OCI-LY7 (cell line): ENCODE measurements around the gene TRIML1. TPM values are rescaled to one million over a fixed set of nuclear protein-coding genes. Genes with fewer than 3 reads are reported as not detected.
"Not testable (repeated sequence)": the region's sequence is repeated elsewhere in the genome, so short reads cannot be mapped to it uniquely, and the experiment has no call there.

Experiments used
- BruUV-seq: library from RNA; stranded (reverse); fragments of 400-500 nt; replicated peaks from 2 replicates; lab custom pipeline; 2021; lab: Mats Ljungman, UMichigan
- CTCF ChIA-PET: fragments of 300-600 bp; sonication (Branson Sonifier 250); formaldehyde crosslinking; loops from one replicate; lab custom pipeline; 2022; ENCODE audit warnings: antibody characterized with exemption; ENCODE audit not compliant: unreplicated experiment; lab: Charles Lee
- POLR2A ChIA-PET: fragments of 300-600 bp; sonication (Branson Sonifier 250); formaldehyde crosslinking; loops from one replicate; lab custom pipeline; 2022; ENCODE audit warnings: antibody characterized with exemption; lab: Charles Lee
- DNase-seq: peaks from one replicate; pipeline ENCODE4 v3.0.0-alpha.2; 2015; ENCODE audit warnings: low spot score
- H2AFZ ChIP-seq: fragments of 200-600 bp; sonication (generic), shearing (Covaris generic); 2 replicates; pipeline ENCODE4 v1.6.1; 2014; ENCODE audit warnings: mild to moderate bottlenecking, antibody characterized with exemption, low read length, moderate library complexity
- H3K27ac ChIP-seq: fragments of 200-600 bp; sonication (generic); 2 replicates; pipeline ENCODE4 v1.5.1; 2014; ENCODE audit warnings: mixed run types, low read depth, mild to moderate bottlenecking, moderate library complexity, low read length, inconsistent platforms; ENCODE audit not compliant: poor library complexity, severe bottlenecking
- H3K36me3 ChIP-seq: fragments of 200-600 bp; sonication (generic); 2 replicates; pipeline ENCODE4 v1.6.1; 2014; ENCODE audit warnings: mild to moderate bottlenecking, antibody characterized with exemption, low read length, moderate library complexity, mixed read lengths; ENCODE audit not compliant: insufficient read depth
- H3K4me1 ChIP-seq: fragments of 200-600 bp; sonication (generic); 2 replicates; pipeline ENCODE4 v1.5.1; 2014; ENCODE audit warnings: mild to moderate bottlenecking, low read length; ENCODE audit not compliant: insufficient read depth, poor library complexity, severe bottlenecking
- H3K4me2 ChIP-seq: fragments of 200-600 bp; sonication (generic); 2 replicates; pipeline ENCODE4 v1.6.1; 2014; ENCODE audit warnings: mild to moderate bottlenecking, low read length
- H3K4me3 ChIP-seq: fragments of 200-600 bp; sonication (generic); 2 replicates; pipeline ENCODE4 v1.5.1; 2014; ENCODE audit warnings: mild to moderate bottlenecking, low read depth, low read length; ENCODE audit not compliant: poor library complexity, severe bottlenecking
- H3K79me2 ChIP-seq: fragments of 200-600 bp; sonication (generic); 2 replicates; pipeline ENCODE4 v1.6.1; 2016; ENCODE audit warnings: low read depth, mild to moderate bottlenecking, low read length, moderate library complexity, mixed read lengths; ENCODE audit not compliant: insufficient read depth
- H3K9me2 ChIP-seq: fragments of 200-600 bp; sonication (generic); 2 replicates; pipeline ENCODE4 v1.6.1; 2016; ENCODE audit warnings: mild to moderate bottlenecking, low read length, mixed read lengths; ENCODE audit not compliant: insufficient read depth
- H3K9me3 ChIP-seq: fragments of 200-600 bp; sonication (generic); 2 replicates; pipeline ENCODE4 v1.6.1; 2014; ENCODE audit warnings: mild to moderate bottlenecking, mixed run types, low read length, mixed read lengths
- H4K20me1 ChIP-seq: fragments of 200-600 bp; sonication (generic); 2 replicates; pipeline ENCODE4 v1.6.1; 2014; ENCODE audit warnings: mild to moderate bottlenecking, antibody characterized with exemption, low read length, moderate library complexity, mixed read lengths; ENCODE audit not compliant: insufficient read depth
- EZH2phosphoT487 ChIP-seq: fragments of 200-600 bp; sonication (generic); IDR thresholded peaks from 2 replicates; pipeline ENCODE4 v1.6.1; 2018; ENCODE audit warnings: low read depth, borderline replicate concordance, mild to moderate bottlenecking, mixed run types, antibody characterized with exemption, low read length, moderate library complexity, mixed read lengths
- intact Hi-C: fragments of 100-400 bp; cut with micrococcal nuclease; formaldehyde crosslinking; loops from one replicate; pipeline ENCODE4 v1.10.0; 2022; ENCODE audit not compliant: unreplicated experiment
- total RNA-seq, 2 experiments: library from RNA; depleted of rRNA in 1 of 2; stranded (reverse); fragments of >200 nt in 1 of 2; shearing (Covaris generic) in 1 of 2; gene quantifications; 2 replicates each; pipeline ENCODE4 v1.2.3, GENCODE V29; 2014 to 2022
- TF ChIP-seq, protein P1 (sequence below): fragments of 200-600 bp; sonication (generic); conservative IDR thresholded peaks from 2 replicates; pipeline ENCODE4 v1.5.1; 2014; ENCODE audit warnings: mild to moderate bottlenecking, antibody characterized with exemption, low read length, moderate library complexity, mixed read lengths

TRIML1 gene
- total RNA-seq, 2 experiments from 2014 or later, result not detected

DNA sequence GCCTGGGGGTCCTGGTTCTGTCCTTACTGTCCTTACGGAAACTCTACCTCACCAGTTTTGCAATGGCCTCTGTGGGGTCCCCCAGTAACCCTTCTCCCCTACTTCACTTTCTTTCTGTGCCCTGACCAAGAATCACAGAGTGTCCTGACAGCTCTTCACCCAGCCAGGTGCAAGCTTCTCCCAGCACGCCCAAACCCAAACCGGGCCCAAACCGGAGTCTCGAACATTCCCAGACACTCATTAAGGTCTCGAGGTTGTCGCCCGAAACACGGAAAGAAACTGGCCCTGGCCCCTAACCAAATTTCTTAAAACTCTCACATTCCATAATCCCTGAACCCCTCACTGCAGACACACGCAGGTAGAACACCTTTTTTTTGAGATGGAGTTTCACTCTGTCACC lies 19.1 kb downstream of the TRIML1 start:
- Histone ChIP-seq H2AFZ (no peak overlapping the region), H3K9me3 (no peaks in the 10 kb centered on the region), H3K79me2 (no peaks in the 10 kb centered on the region), H3K4me3 (no peak overlapping the region), H3K4me1 (no peaks in the 10 kb centered on the region), H3K9me2 (no peaks in the 10 kb centered on the region), H3K36me3 (no peaks in the 10 kb centered on the region), H3K27ac (no peak overlapping the region), H3K4me2 (no peak overlapping the region), H4K20me1 (no peaks in the 10 kb centered on the region)
- POLR2A ChIA-PET, result interaction anchor here (0.6 kb wide), 1 partner anchor 1241 kb away, joined by 3 read pairs; no protein-coding TSS in a partner anchor
- DNase-seq, result no peak
- TF ChIP-seq, protein P1, sequence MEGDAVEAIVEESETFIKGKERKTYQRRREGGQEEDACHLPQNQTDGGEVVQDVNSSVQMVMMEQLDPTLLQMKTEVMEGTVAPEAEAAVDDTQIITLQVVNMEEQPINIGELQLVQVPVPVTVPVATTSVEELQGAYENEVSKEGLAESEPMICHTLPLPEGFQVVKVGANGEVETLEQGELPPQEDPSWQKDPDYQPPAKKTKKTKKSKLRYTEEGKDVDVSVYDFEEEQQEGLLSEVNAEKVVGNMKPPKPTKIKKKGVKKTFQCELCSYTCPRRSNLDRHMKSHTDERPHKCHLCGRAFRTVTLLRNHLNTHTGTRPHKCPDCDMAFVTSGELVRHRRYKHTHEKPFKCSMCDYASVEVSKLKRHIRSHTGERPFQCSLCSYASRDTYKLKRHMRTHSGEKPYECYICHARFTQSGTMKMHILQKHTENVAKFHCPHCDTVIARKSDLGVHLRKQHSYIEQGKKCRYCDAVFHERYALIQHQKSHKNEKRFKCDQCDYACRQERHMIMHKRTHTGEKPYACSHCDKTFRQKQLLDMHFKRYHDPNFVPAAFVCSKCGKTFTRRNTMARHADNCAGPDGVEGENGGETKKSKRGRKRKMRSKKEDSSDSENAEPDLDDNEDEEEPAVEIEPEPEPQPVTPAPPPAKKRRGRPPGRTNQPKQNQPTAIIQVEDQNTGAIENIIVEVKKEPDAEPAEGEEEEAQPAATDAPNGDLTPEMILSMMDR, result no peak
- TF ChIP-seq EZH2phosphoT487, result no peak
- BruUV-seq, result no TSS peak
- CTCF ChIA-PET, result no interaction called here
- intact Hi-C loops, result no loop called here

DNA sequence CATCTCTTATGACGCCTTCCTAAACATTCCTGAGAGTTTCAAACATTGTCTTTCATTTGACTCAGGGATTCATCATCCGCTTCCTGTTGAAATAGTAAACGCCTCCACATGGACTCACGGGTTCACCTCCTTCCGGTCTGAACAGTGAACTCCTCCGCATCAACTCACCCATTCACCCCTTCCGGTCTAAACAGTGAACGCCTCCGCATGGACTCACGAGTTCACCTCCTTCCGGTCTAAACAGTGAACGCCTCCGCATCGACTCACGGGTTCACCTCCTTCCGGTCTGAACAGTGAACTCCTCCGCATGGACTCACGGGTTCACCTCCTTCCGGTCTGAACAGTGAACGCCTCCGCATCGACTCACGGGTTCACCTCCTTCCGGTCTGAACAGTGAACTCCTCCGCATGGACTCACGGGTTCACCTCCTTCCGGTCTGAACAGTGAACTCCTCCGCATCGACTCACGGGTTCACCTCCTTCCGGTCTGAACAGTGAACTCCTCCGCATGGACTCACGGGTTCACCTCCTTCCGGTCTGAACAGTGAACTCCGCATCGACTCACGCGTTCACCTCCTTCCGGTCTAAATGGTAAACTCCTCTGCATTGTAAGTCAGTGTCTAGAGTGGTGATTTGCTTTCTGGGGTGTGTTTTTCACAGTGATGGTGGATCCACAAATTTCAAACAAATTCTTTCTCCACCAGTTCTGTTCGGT lies 20.4 kb downstream of the TRIML1 start:
- H3K4me2 ChIP-seq, CTCF ChIA-PET, H3K4me1 ChIP-seq, H3K27ac ChIP-seq, DNase-seq, H3K9me3 ChIP-seq, BruUV-seq, H3K9me2 ChIP-seq, intact Hi-C loops, H4K20me1 ChIP-seq, H3K36me3 ChIP-seq, H3K4me3 ChIP-seq, H2AFZ ChIP-seq, H3K79me2 ChIP-seq: not testable (repeated sequence)
- POLR2A ChIA-PET, result interaction anchor here (0.6 kb wide), 1 partner anchor 494 kb away, joined by 4 read pairs; no protein-coding TSS in a partner anchor

DNA sequence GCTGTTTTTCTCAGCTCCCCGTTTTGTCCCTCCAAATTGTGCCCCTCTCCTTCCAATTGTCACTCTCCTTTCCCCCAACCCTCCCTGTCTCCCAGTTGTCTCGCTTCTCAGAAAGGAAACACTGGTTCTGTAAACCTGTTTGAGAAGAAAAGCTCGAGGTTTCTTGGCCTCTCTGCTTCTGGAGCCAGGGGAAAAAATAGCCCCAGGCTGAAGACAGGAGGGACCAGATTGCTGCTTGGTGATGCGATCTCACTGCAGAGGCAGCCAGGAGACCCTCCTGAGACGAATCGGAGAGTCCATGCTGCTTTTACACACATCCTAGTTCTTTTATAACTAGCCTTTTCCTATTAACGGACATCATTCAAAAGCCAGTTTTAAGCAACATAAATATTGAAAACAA lies 21.2 kb downstream of the TRIML1 start:
- Histone ChIP-seq H3K4me2 (no peak overlapping the region), H3K36me3 (no peaks in the 10 kb centered on the region), H3K4me3 (no peak overlapping the region), H4K20me1 (no peaks in the 10 kb centered on the region), H2AFZ (no peak overlapping the region), H3K4me1 (no peaks in the 10 kb centered on the region), H3K9me2 (no peaks in the 10 kb centered on the region), H3K27ac (no peak overlapping the region), H3K9me3 (no peaks in the 10 kb centered on the region), H3K79me2 (no peaks in the 10 kb centered on the region)
- DNase-seq, result no peak
- no peak for TF ChIP-seq EZH2phosphoT487
- TF ChIP-seq, protein P1, result no peak
- BruUV-seq, result no TSS peak
- ChIA-PET CTCF (no interaction called here), POLR2A (interaction anchor here (0.9 kb wide), 1 partner anchor 197 kb away, joined by 3 read pairs; no protein-coding TSS in a partner anchor)
- intact Hi-C loops, result no loop called here
